ENCODE measurements around the gene PHEX.

The PHEX gene

DNA sequence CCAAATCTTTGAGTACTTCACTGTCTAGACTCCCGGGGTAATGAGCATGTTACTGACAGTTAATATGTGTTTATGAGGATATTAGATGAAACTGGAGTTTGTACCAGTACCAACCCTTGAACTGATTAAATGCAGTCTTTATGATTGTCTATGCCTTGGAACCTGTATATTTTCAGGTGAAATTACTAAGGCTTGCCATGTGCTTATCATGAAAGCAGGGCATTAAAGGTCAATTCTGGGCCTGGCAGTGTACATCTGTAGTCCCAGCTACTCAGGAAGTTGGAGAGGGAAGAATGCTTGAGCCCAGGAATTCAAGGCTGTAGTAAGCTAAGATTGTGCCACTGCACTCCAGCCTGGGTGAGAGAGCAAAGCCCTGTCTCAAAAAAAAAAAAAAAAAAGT, 27.6 kb downstream of the PHEX start:
- in situ Hi-C loops (cut with MboI; ENCODE audit: low pct_unique_long_range_greater_than_20kb, low sequenced_read_pairs, unreplicated experiment) = no loop called here
- no peak for DNase-seq (ENCODE audit: low spot score)
- TF ChIP-seq, protein P1, sequence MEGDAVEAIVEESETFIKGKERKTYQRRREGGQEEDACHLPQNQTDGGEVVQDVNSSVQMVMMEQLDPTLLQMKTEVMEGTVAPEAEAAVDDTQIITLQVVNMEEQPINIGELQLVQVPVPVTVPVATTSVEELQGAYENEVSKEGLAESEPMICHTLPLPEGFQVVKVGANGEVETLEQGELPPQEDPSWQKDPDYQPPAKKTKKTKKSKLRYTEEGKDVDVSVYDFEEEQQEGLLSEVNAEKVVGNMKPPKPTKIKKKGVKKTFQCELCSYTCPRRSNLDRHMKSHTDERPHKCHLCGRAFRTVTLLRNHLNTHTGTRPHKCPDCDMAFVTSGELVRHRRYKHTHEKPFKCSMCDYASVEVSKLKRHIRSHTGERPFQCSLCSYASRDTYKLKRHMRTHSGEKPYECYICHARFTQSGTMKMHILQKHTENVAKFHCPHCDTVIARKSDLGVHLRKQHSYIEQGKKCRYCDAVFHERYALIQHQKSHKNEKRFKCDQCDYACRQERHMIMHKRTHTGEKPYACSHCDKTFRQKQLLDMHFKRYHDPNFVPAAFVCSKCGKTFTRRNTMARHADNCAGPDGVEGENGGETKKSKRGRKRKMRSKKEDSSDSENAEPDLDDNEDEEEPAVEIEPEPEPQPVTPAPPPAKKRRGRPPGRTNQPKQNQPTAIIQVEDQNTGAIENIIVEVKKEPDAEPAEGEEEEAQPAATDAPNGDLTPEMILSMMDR (IDR thresholded peaks at IDR 0.05; ENCODE audit: extremely low read depth, insufficient read depth, missing control alignments) = no peak

DNA sequence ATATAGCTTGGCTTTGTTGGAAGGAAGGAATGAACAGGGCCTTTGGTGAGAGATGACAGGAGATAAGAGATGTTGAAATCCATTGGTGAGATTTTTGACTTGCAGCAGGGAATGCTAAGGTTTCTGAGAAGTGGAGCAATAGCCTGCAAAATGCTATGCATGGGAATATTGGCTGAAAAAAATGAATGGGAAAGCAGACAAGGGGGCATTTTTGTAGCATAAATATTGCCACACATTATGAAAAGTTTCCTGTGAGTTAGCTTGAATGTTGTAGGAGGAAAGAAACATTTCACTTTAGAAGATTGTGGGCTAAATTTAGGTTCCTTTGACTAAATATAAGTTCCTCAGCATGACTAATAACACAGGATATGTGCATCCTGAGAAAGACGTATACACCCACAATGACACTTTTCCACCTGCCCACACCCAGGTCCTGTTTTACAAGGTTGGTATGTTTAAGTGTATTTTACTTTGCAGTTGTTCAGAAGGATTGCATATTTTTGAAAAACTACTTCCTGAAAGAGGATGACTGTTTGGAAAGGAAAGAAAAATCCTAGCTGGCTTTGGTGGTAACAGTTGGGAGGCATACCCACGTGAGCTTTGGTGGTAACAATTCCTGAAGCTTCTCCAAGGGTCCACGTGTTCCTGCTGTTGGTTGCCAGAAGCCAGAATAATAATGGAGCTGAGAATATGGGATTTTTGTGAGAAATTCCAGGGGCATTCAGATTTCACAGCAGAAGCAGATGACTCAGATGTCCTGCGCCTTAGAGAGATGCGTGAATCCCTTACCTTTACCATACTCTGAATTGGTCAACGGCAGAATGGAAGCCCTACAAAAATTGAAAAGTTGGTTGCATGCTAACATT, 28.5 kb downstream of the PHEX start:
- in situ Hi-C loops (cut with MboI; ENCODE audit: low pct_unique_long_range_greater_than_20kb, low sequenced_read_pairs, unreplicated experiment) = no loop called here
- peak; percentile 13 for DNase-seq (ENCODE audit: low spot score)
- TF ChIP-seq, protein P1 (IDR thresholded peaks at IDR 0.05; ENCODE audit: extremely low read depth, insufficient read depth, missing control alignments) = no peak

DNA sequence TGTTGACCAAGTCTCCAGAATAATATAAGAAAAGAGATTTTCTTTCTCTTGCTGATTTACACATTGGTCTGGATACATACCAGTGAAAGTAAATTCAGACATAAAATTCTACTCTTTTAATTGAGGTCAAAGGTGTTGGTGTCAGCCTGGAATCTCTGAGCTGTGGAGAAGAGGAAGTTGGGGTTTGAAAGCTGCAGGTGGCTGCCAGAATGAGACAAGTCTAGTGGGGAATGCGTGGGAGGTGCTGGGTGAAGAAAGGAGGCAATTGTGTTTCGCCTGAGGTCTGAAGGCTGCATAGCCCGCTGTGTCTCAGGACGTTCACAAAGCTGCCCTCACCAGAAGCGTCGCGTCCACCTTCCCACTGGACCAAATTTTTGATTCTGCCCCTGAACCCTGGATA, 31.2 kb downstream of the PHEX start:
- in situ Hi-C loops (cut with MboI; ENCODE audit: low pct_unique_long_range_greater_than_20kb, low sequenced_read_pairs, unreplicated experiment) = no loop called here
- peak; percentile 29 for DNase-seq (ENCODE audit: low spot score)
- TF ChIP-seq, protein P1 (IDR thresholded peaks at IDR 0.05; ENCODE audit: extremely low read depth, insufficient read depth, missing control alignments) = no peak

DNA sequence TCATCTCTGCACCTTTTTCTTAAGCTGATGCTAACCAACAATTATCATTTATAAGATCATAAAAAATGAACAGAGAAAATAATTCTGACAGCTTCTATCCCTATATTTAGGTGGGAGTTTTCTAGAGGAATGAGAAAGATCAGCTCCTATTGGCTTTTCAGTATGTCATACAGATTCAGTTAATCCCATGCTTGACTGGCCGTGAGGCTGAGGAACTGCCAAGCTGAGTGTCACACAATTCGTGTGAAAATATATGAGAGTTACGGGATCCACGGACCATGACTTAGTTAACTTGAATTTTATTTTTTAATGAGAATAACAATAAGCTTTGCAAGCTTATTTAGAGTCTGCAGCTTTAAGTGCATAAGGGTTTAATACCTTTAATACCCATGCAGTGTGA, 37.5 kb downstream of the PHEX start:
- TF ChIP-seq, protein P1 (IDR thresholded peaks at IDR 0.05; ENCODE audit: extremely low read depth, insufficient read depth, missing control alignments) = no peak
- in situ Hi-C loops (cut with MboI; ENCODE audit: low pct_unique_long_range_greater_than_20kb, low sequenced_read_pairs, unreplicated experiment) = no loop called here
- DNase-seq (ENCODE audit: low spot score) = no peak

DNA sequence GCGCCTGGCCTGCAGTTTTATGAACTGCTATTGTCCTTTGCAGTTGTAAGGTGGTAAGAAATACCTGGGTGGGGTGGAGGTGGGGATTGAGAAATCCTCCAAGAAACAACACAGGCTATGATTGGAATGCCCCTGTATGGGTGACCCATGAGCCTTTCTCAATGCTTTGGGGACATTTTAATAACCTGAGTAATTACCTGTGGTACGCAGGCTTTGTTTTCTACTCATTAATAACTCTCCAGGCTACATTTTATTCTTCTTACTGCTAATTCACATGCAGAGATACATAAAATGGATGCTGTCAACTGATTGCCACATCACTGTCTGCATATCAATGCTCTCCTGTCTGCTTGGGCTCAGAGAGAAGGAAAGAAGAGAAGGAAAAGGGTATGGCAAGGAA, 41.8 kb downstream of the PHEX start:
- in situ Hi-C loops (cut with MboI; ENCODE audit: low pct_unique_long_range_greater_than_20kb, low sequenced_read_pairs, unreplicated experiment) = no loop called here
- DNase-seq (ENCODE audit: low spot score) = no peak
- TF ChIP-seq, protein P1 (IDR thresholded peaks at IDR 0.05; ENCODE audit: extremely low read depth, insufficient read depth, missing control alignments) = no peak

DNA sequence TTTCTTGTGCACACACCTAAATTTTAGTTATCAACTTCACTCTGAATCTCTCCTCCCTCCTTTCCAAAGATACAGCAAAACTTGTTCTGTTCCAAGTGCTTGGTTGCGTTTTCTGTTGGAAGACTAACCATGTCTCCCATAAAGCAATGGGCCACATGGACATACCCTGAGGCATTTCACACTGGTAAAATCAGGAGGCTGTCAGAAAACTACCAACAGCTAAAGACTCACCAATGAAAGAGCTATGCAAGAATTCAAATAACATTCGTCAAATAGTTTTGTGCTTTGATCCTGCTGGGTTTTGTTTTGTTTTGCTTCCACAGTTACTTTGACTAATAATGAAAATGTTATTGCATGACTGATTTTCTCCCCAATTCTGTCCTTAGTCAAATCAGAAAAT, 46.0 kb downstream of the PHEX start:
- in situ Hi-C loops (cut with MboI; ENCODE audit: low pct_unique_long_range_greater_than_20kb, low sequenced_read_pairs, unreplicated experiment) = no loop called here
- DNase-seq (ENCODE audit: low spot score) = no peak
- TF ChIP-seq, protein P1 (IDR thresholded peaks at IDR 0.05; ENCODE audit: extremely low read depth, insufficient read depth, missing control alignments) = no peak
